Smooth muscle cell (in vitro differentiated cells): ENCODE data around the gene LDB3. TPM values are rescaled to one million over a fixed set of nuclear protein-coding genes. Genes with fewer than 3 reads are reported as not detected.
"Not testable (repeated sequence)": the region's sequence is repeated elsewhere in the genome, so short reads cannot be mapped to it uniquely, and the experiment has no call there.

Experiments
- DNase-seq: peaks from one replicate; lab custom pipeline; 2025; ENCODE audit not compliant: unreplicated experiment; lab: John Stamatoyannopoulos, UW
- H2AFZ ChIP-seq: fragments of 200-600 bp; sonication (generic); 2 replicates; pipeline ENCODE4 v1.6.0; 2016; ENCODE audit warnings: antibody characterized with exemption, low read depth, mild to moderate bottlenecking
- H3F3A ChIP-seq: fragments of 200-600 bp; sonication (generic); 2 replicates; pipeline ENCODE4 v1.6.0; 2017; ENCODE audit warnings: antibody characterized with exemption, low read depth
- H3K27ac ChIP-seq: fragments of 200-600 bp; sonication (generic); 2 replicates; pipeline ENCODE4 v1.5.1; 2016; ENCODE audit warnings: low read depth, mild to moderate bottlenecking
- H3K27me3 ChIP-seq: fragments of 200-600 bp; sonication (generic); 2 replicates; pipeline ENCODE4 v1.6.1; 2016; ENCODE audit warnings: low read depth, mild to moderate bottlenecking
- H3K36me3 ChIP-seq: fragments of 200-600 bp; sonication (generic); 2 replicates; pipeline ENCODE4 v1.5.1; 2016; ENCODE audit warnings: low read depth
- H3K4me1 ChIP-seq: fragments of 200-600 bp; sonication (generic); 2 replicates; pipeline ENCODE4 v1.5.1; 2016; ENCODE audit warnings: low read depth
- H3K4me2 ChIP-seq: fragments of 200-600 bp; sonication (generic); 2 replicates; pipeline ENCODE4 v1.6.0; 2016; ENCODE audit warnings: mild to moderate bottlenecking
- H3K4me3 ChIP-seq: fragments of 200-600 bp; sonication (generic); 2 replicates; pipeline ENCODE4 v1.5.1; 2016; ENCODE audit warnings: mild to moderate bottlenecking
- H3K79me2 ChIP-seq: fragments of 200-600 bp; sonication (generic); 2 replicates; pipeline ENCODE4 v1.6.0; 2016; ENCODE audit warnings: low read depth, mild to moderate bottlenecking
- H3K9ac ChIP-seq: fragments of 200-600 bp; sonication (generic); 2 replicates; pipeline ENCODE4 v1.6.0; 2016; ENCODE audit warnings: low read depth
- H3K9me3 ChIP-seq: fragments of 200-600 bp; sonication (generic); replicated peaks from 2 replicates; pipeline ENCODE4 v1.5.1; 2016; ENCODE audit warnings: low read depth
- H4K20me1 ChIP-seq: fragments of 200-600 bp; sonication (generic); 2 replicates; pipeline ENCODE4 v1.6.0; 2016; ENCODE audit warnings: low read depth
- CTCF ChIP-seq: fragments of 200-600 bp; sonication (generic); IDR thresholded peaks from 2 replicates; pipeline ENCODE4 v1.5.1; 2017; ENCODE audit warnings: borderline replicate concordance, mild to moderate bottlenecking, antibody characterized with exemption; ENCODE audit not compliant: insufficient read depth, poor library complexity, severe bottlenecking
- WGBS: methylation state at CpG from one replicate; pipeline ENCODE4 v1.1.7; 2016; ENCODE audit warnings: low lambda C conversion rate; 5-methylcytosine and 5-hydroxymethylcytosine counted together
- polyA plus RNA-seq: library from polyadenylated mRNA; unstranded; fragments of >200 nt; fragmentation: Nextera tagmentation; extraction: Ambion mirVana; gene quantifications from 2 replicates; pipeline ENCODE4 v1.2.1, GENCODE V29; 2016
- total RNA-seq: library from RNA; depleted of rRNA; stranded (reverse); fragments of >200 nt; gene quantifications from 2 replicates; pipeline ENCODE4 v1.2.3, GENCODE V29; 2014

LDB3 gene
- total and polyA plus RNA-seq, 2 experiments from 2014 or later, result 0.31 to 0.61 TPM

GRCh38 chr10:86732771-86733170, 64.5 kb downstream of the LDB3 start:
- no peak overlapping the region for H2AFZ ChIP-seq
- H3K4me1 ChIP-seq, result no peaks in the 10 kb centered on the region
- 94% methylated on average over 13 of the region's 13 CpGs for WGBS
- no peaks in the 10 kb centered on the region for H3K36me3 ChIP-seq
- no peak for TF ChIP-seq CTCF
- no peak for DNase-seq
- no peaks in the 10 kb centered on the region for H3K79me2 ChIP-seq
- H3K9ac ChIP-seq, result no peak overlapping the region
- no peak overlapping the region for H3K4me2 ChIP-seq
- H3K4me3 ChIP-seq, result no peak overlapping the region
- H3F3A ChIP-seq, result no peaks in the 10 kb centered on the region
- no peak overlapping the region for H3K27ac ChIP-seq
- no peaks in the 10 kb centered on the region for H3K9me3 ChIP-seq
- no peaks in the 10 kb centered on the region for H3K27me3 ChIP-seq
- no peaks in the 10 kb centered on the region for H4K20me1 ChIP-seq

GRCh38 chr10:86733260-86733671, 65.0 kb downstream of the LDB3 start:
- no peak overlapping the region for H2AFZ ChIP-seq
- H3K4me1 ChIP-seq, result no peaks in the 10 kb centered on the region
- TF ChIP-seq CTCF, result no peak
- no peak overlapping the region for H3K4me3 ChIP-seq
- H3K9me3 ChIP-seq, result no peaks in the 10 kb centered on the region
- H3F3A ChIP-seq, result no peaks in the 10 kb centered on the region
- H4K20me1 ChIP-seq, result no peaks in the 10 kb centered on the region
- DNase-seq, result no peak
- no peaks in the 10 kb centered on the region for H3K27me3 ChIP-seq
- no peaks in the 10 kb centered on the region for H3K36me3 ChIP-seq
- H3K9ac ChIP-seq, result no peak overlapping the region
- H3K79me2 ChIP-seq, result no peaks in the 10 kb centered on the region
- H3K27ac ChIP-seq, result no peak overlapping the region
- WGBS, result 91% methylated on average over 8 of the region's 8 CpGs
- no peak overlapping the region for H3K4me2 ChIP-seq

- no peaks in the 10 kb centered on the region for H3K9me3 ChIP-seq
- H2AFZ ChIP-seq, result no peak overlapping the region
- H3K9ac ChIP-seq, result no peak overlapping the region
- H3K4me3 ChIP-seq, result no peak overlapping the region
- no peaks in the 10 kb centered on the region for H3F3A ChIP-seq
- no peaks in the 10 kb centered on the region for H3K27me3 ChIP-seq
- WGBS, result 68% methylated on average over 4 of the region's 4 CpGs
- TF ChIP-seq CTCF, result no peak
- no peaks in the 10 kb centered on the region for H3K36me3 ChIP-seq
- no peaks in the 10 kb centered on the region for H3K79me2 ChIP-seq
- DNase-seq, result no peak
- H3K27ac ChIP-seq, result no peak overlapping the region
- no peaks in the 10 kb centered on the region for H3K4me1 ChIP-seq
- no peak overlapping the region for H3K4me2 ChIP-seq
- no peaks in the 10 kb centered on the region for H4K20me1 ChIP-seq
Observed at GRCh38 chr10:86734207-86734988, 66.1 kb downstream of the LDB3 start.

DNA sequence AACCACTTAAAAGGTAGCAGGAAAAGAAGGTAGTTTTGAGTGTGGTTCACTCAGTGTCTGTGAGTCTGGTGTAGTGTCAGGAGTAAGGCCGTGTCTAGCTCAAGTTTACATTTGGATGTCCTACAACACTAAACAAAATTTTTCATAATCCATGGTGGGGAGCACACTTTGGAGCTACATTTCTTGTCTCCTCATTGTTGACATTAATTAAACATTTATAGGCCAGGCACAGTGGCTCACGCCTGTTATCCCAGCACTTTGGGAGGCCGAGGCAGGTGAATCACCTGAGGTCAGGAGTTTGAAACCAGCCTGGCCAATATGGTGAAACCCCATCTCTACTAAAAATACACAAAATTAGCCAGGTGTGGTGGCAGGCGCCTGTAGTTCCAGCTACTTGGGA, 67.0 kb downstream of the LDB3 start:
- not testable (repeated sequence) for H3K27ac ChIP-seq, H3K4me1 ChIP-seq, H3K4me2 ChIP-seq, H3K4me3 ChIP-seq, DNase-seq, H3K9me3 ChIP-seq, H4K20me1 ChIP-seq, H3K79me2 ChIP-seq, H3K36me3 ChIP-seq, H3K9ac ChIP-seq, H2AFZ ChIP-seq, H3K27me3 ChIP-seq, H3F3A ChIP-seq
- 95% methylated on average over 4 of the region's 4 CpGs for WGBS
